Stimulated activated naive B cell treated with anti-CD40 and anti-IgM and Interleukin-4, amounts not matched to agents 10 μg/mL and 1 μg/mL and 100 μg/mL, for 72 hours (primary cell): ENCODE results near the gene RIPK1.
"Not testable (repeated sequence)": the region's sequence is repeated elsewhere in the genome, so short reads cannot be mapped to it uniquely, and the experiment has no call there.

Source experiments
- ATAC-seq, 2 donors: fragments of 150-1000 bp; cut with Tn5 transposase; replicated peaks; 2 replicates each; pipeline ENCODE4 v1.10.0; 2021; ENCODE audit warnings: moderate library complexity in 1 of 2
- DNase-seq: peaks from one replicate; pipeline ENCODE4 v3.0.0; 2021
- H3K27ac Mint-ChIP-seq: one replicate; pipeline ENCODE4 v1.8.0; 2022; ENCODE audit warnings: mild to moderate bottlenecking, mixed read lengths
- H3K27me3 Mint-ChIP-seq, 2 donors: one replicate each; pipeline ENCODE4 v1.8.0; 2022; ENCODE audit warnings: mixed read lengths in 2 of 2
- H3K36me3 Mint-ChIP-seq, 2 donors: one replicate each; pipeline ENCODE4 v1.8.0; 2022; ENCODE audit warnings: mixed read lengths in 2 of 2, mild to moderate bottlenecking in 1 of 2
- H3K4me1 Mint-ChIP-seq, 2 donors: one replicate each; pipeline ENCODE4 v1.8.0; 2022; ENCODE audit warnings: mixed read lengths in 2 of 2, mild to moderate bottlenecking in 1 of 2
- H3K4me3 Mint-ChIP-seq, 2 donors: one replicate each; pipeline ENCODE4 v1.8.0; 2022; ENCODE audit warnings: mild to moderate bottlenecking in 2 of 2, mixed read lengths in 2 of 2, moderate library complexity in 1 of 2
- H3K9me3 Mint-ChIP-seq, 2 donors: one replicate each; pipeline ENCODE4 v1.8.0; 2022; ENCODE audit warnings: mixed read lengths in 2 of 2, mild to moderate bottlenecking in 1 of 2

RIPK1 gene

DNA sequence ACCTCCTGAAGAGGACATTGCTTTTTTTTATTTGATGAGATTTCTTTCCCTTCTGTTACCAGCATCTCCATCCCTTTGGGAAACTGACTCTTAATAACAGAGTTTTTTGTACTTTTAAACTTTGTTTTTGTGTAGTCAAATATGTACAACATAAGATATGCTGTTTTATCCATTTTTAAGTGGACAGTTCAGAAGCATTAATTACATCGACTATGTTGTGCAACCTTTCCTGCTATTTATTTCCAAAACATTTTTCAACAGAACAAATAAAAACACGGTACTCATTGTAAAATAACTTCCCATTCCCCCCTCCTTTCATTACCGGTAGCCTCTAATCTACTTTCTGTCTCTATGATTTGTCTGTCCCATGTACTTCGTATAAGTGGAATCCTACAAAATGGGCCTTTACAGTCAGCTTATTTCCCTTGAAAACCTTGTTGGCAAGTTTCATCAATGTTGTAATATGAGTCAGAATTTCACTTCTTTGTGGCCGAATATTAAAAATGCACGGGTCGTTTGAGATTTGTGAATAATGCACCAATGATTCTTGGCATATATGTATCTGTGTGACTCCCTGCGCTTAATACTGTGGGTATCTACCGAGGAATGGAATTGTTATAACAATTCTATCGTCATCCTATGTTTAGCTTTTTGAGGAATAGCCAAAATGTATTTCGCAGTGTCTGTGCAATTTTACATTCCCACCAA is 11.1 kb upstream of the RIPK1 start:
- Mint-ChIP-seq H3K27me3 (peaks cover 5 to 17% of the 10 kb centered on the region in 2 donors), H3K9me3 (no peaks in the 10 kb centered on the region)
- no peak for ATAC-seq

GRCh38 chr6:3058957-3059356 is 9.3 kb upstream of the RIPK1 start:
- ATAC-seq = no peak
- DNase-seq = no peak
- Mint-ChIP-seq H3K36me3 (no peaks in the 10 kb centered on the region), H3K27ac (no peak overlapping the region), H3K4me3 (no peak overlapping the region), H3K4me1 (peaks cover 3 to 19% of the 10 kb centered on the region in 2 donors), H3K9me3 (no peaks in the 10 kb centered on the region), H3K27me3 (peaks cover 0 to 6% of the 10 kb centered on the region in 2 donors)

More for the DNA sequence above, 11.1 kb upstream of the RIPK1 start:
- Mint-ChIP-seq H3K36me3 (no peaks in the 10 kb centered on the region), H3K4me3 (no peak overlapping the region), H3K4me1 (peaks cover 9 to 35% of the 10 kb centered on the region in 2 donors), H3K27ac (no peak overlapping the region)
- DNase-seq = no peak

- peaks cover 7 to 23% of the 10 kb centered on the region in 2 donors for H3K4me1 Mint-ChIP-seq
- H3K4me3 Mint-ChIP-seq, H3K36me3 Mint-ChIP-seq, H3K27ac Mint-ChIP-seq, DNase-seq, ATAC-seq, H3K9me3 Mint-ChIP-seq, H3K27me3 Mint-ChIP-seq: not testable (repeated sequence)
These were observed 8.2 kb upstream of the RIPK1 start for GRCh38 chr6:3060092-3060491.

GRCh38 chr6:3061501-3061941 is 6.8 kb upstream of the RIPK1 start:
- peaks cover 7 to 18% of the 10 kb centered on the region in 2 donors for H3K4me1 Mint-ChIP-seq
- H3K9me3 Mint-ChIP-seq = no peaks in the 10 kb centered on the region
- DNase-seq = no peak
- no peak overlapping the region for H3K4me3 Mint-ChIP-seq
- no peak for ATAC-seq
- no peak overlapping the region for H3K27ac Mint-ChIP-seq
- no peaks in the 10 kb centered on the region for H3K36me3 Mint-ChIP-seq
- H3K27me3 Mint-ChIP-seq = no peaks in the 10 kb centered on the region

GRCh38 chr6:3063340-3063732 is 5.0 kb upstream of the RIPK1 start:
- Mint-ChIP-seq H3K4me1 (peaks cover 13 to 27% of the 10 kb centered on the region in 2 donors), H3K27ac (peak overlapping the region; percentile 83), H3K4me3 (peak overlapping the region; percentile 86 to 93)
- H3K9me3 Mint-ChIP-seq, DNase-seq, H3K36me3 Mint-ChIP-seq, H3K27me3 Mint-ChIP-seq, ATAC-seq: not testable (repeated sequence)

DNA sequence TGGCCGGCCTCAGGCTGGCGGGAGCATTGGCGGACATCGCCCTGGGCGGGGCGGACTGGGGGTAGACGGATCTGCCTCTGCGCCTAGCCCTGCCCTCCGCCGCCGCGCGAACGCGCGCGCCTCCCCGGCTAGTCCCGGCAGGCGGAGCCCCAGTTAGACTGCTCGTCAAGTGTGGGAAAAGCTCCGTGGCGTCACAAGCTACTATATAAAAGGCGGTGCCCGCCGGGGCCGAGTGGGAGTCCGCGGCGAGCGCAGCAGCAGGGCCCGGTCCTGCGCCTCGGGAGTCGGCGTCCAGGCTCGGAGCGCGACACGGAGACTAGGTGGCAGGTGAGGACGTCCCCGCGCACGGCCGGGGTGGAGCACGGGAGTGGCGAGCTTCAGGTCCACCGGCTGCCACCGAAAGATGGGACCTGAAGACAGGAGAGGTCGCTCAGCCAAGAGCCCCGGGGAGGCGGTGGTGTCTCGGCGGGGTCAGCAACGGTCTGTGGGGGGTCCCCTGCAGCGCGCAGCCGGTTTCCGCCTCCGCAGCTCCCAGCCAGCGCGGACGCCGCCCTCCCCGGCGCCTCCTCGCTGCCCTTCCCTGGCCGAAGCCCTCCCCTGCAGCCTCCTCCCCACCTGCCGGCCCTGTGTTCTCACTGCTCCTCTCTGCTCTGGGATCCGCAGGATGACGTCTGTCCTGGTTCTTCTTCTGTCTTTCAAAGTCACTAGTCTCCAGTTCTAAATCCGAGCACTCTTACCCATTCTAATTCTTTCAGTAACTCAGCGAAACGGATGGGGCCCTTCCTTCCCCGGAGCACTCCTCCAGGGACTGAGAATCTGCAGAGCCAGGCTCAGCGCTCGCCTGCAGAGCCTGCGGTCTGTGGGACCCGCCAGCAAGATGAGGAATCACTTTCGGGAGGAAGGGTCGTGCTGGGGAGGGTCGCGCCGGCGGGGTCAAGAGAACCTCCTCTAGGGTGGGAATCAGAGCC is 4.3 kb upstream of the RIPK1 start:
- ATAC-seq (peak; percentile 87 to 88), DNase-seq (peak; percentile 91)
- no peaks in the 10 kb centered on the region for H3K36me3 Mint-ChIP-seq
- no peaks in the 10 kb centered on the region for H3K27me3 Mint-ChIP-seq
- peak overlapping the region; percentile 83 for H3K27ac Mint-ChIP-seq
- peaks cover 13 to 25% of the 10 kb centered on the region in 2 donors for H3K4me1 Mint-ChIP-seq
- no peaks in the 10 kb centered on the region for H3K9me3 Mint-ChIP-seq
- H3K4me3 Mint-ChIP-seq = peak overlapping the region; percentile 86 to 93

- Mint-ChIP-seq H3K27ac (peak overlapping the region; percentile 42), H3K4me1 (peaks cover 28 to 55% of the 10 kb centered on the region in 2 donors), H3K9me3 (no peaks in the 10 kb centered on the region), H3K27me3 (no peaks in the 10 kb centered on the region), H3K36me3 (peaks cover 9 to 11% of the 10 kb centered on the region in 2 donors), H3K4me3 (no peak overlapping the region)
- no peak for ATAC-seq
- no peak for DNase-seq
These were observed 3.3 kb downstream of the RIPK1 start for GRCh38 chr6:3071568-3071967.

DNA sequence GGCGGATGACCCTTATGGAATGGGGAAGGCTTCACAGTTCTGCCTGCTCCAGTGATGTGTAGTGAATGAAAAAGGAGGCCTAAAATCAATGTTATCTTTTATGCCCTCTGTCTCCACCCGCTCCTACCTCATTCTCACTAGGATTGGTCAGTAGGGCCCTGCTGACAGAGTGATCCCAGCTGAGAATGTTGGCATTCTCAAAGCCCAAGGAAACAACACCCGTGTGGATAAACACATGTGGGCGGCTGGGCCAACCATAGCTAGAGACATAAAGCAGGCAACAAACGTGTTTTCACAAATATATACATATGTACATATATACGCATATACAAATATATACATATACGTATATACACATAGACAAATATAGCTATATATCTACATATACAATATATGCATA is 4.5 kb downstream of the RIPK1 start:
- H3K36me3 Mint-ChIP-seq = peaks cover 20 to 23% of the 10 kb centered on the region in 2 donors
- H3K9me3 Mint-ChIP-seq = no peaks in the 10 kb centered on the region
- H3K4me3 Mint-ChIP-seq = no peak overlapping the region
- H3K27me3 Mint-ChIP-seq = no peaks in the 10 kb centered on the region
- peaks cover 31 to 63% of the 10 kb centered on the region in 2 donors for H3K4me1 Mint-ChIP-seq
- ATAC-seq = no peak
- H3K27ac Mint-ChIP-seq = no peak overlapping the region
- no peak for DNase-seq

DNA sequence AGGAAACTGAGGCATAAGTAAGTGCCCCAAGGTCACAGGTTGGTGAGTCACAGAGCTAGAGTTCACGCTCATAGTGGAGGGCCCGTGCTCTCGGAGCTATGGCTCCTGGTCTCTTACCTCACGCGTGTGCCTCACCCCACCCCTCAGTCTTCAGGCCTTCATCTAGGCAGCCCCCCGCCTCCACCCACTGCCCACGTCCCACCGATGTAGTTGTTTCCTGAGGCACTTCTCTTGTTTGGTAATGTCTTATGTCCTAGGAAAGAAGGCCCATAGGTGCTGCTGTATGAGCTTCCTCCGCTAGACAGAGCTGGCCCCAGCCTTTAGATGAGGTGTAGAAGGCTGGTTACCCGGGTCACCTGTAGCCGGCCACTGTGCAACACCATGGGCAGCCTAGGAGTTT is 5.1 kb downstream of the RIPK1 start:
- no peak for DNase-seq
- H3K27ac Mint-ChIP-seq = no peak overlapping the region
- peaks cover 25 to 29% of the 10 kb centered on the region in 2 donors for H3K36me3 Mint-ChIP-seq
- no peak overlapping the region for H3K4me3 Mint-ChIP-seq
- H3K27me3 Mint-ChIP-seq = no peaks in the 10 kb centered on the region
- peaks cover 0 to 2% of the 10 kb centered on the region in 2 donors for H3K9me3 Mint-ChIP-seq
- H3K4me1 Mint-ChIP-seq = peaks cover 29 to 57% of the 10 kb centered on the region in 2 donors
- no peak for ATAC-seq

- peaks cover 29 to 47% of the 10 kb centered on the region in 2 donors for H3K4me1 Mint-ChIP-seq
- no peak for ATAC-seq
- H3K4me3 Mint-ChIP-seq = peak overlapping the region in 1 of 2 donors; percentile 20
- DNase-seq = no peak
- H3K27me3 Mint-ChIP-seq = no peaks in the 10 kb centered on the region
- peaks cover 32 to 41% of the 10 kb centered on the region in 2 donors for H3K36me3 Mint-ChIP-seq
- H3K9me3 Mint-ChIP-seq = peaks cover 0 to 2% of the 10 kb centered on the region in 2 donors
- H3K27ac Mint-ChIP-seq = no peak overlapping the region
These were observed 7.4 kb downstream of the RIPK1 start for GRCh38 chr6:3075772-3076113.

DNA sequence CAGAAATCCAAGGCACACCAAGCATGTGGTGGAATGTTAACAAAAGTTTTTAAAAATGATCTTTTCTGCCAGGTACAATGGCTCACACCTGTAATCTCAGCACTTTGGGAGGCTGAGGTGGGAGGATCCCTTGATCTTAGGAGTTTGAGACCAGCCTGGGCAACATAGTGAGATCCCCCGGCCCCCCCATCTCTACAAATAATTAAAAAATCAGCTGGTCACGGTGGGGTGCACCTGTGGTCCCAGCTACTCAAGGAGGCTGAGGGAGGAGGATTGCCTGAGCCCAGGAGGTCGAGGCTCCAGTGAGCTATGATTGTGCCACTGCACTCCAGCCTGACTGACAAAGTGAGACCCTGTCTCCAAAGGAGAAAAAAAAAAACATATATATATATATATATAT is 8.0 kb downstream of the RIPK1 start:
- ATAC-seq (no peak), DNase-seq (no peak)
- Mint-ChIP-seq H3K4me3 (no peak overlapping the region), H3K9me3 (peaks cover 0 to 2% of the 10 kb centered on the region in 2 donors), H3K36me3 (peaks cover 34 to 44% of the 10 kb centered on the region in 2 donors), H3K27ac (no peak overlapping the region), H3K27me3 (no peaks in the 10 kb centered on the region), H3K4me1 (peaks cover 27 to 47% of the 10 kb centered on the region in 2 donors)

DNA sequence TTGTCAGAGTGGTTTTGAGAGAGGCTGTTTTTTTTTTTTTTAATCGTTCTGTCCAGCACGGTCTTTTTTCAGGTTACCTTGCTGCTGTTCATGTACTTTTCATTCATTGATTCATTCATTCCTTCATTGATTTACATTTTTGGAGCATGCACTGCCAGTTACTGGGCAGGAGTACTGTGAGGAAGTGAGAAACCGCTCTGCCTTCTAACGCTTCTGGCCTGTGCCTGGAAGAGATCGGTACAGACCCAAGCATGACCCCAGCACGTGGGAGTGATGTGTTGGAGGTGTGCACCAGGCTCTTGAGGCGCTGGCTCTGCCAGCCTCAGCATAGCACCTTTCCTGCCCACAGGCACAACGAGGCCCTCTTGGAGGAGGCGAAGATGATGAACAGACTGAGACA is 9.1 kb downstream of the RIPK1 start:
- ATAC-seq (peak; percentile 45 to 62), DNase-seq (no peak)
- Mint-ChIP-seq H3K27me3 (no peaks in the 10 kb centered on the region), H3K36me3 (peaks cover 37 to 51% of the 10 kb centered on the region in 2 donors), H3K4me1 (peaks cover 24 to 43% of the 10 kb centered on the region in 2 donors), H3K4me3 (no peak overlapping the region), H3K27ac (no peak overlapping the region), H3K9me3 (peaks cover 0 to 2% of the 10 kb centered on the region in 2 donors)

DNA sequence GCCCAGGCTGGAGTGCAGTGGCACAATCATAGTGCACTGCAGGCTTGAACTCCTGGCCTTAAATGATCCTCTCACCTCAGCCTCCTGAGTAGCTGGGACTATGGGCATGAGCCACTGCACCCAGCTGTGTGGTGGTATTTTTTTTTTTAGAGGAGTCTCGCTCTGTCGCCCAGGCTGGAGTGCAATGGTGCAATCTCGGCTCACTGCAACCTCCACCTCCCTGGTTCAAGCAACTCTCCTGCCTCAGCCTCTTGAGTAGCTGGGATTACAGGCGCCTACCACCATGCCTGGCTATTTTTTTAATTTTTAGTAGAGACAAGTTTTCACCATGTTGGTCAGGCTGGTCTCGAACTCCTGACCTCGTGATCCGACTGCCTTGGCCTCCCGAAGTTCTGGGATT is 10.7 kb downstream of the RIPK1 start:
- H3K4me1 Mint-ChIP-seq = peaks cover 20 to 38% of the 10 kb centered on the region in 2 donors
- H3K4me3 Mint-ChIP-seq, ATAC-seq, H3K9me3 Mint-ChIP-seq, H3K27ac Mint-ChIP-seq, DNase-seq, H3K27me3 Mint-ChIP-seq: not testable (repeated sequence)
- peaks cover 46 to 58% of the 10 kb centered on the region in 2 donors for H3K36me3 Mint-ChIP-seq

GRCh38 chr6:3079682-3080081 is 11.4 kb downstream of the RIPK1 start:
- Mint-ChIP-seq H3K4me3 (no peak overlapping the region), H3K36me3 (peaks cover 50 to 63% of the 10 kb centered on the region in 2 donors), H3K27me3 (no peaks in the 10 kb centered on the region), H3K4me1 (peaks cover 19 to 31% of the 10 kb centered on the region in 2 donors), H3K27ac (peak overlapping the region; percentile 2), H3K9me3 (peaks cover 0 to 2% of the 10 kb centered on the region in 2 donors)
- DNase-seq (no peak), ATAC-seq (no peak)
